ENCODE data around the gene ING5. TPM values are rescaled to one million over a fixed set of nuclear protein-coding genes. Genes with fewer than 3 reads are reported as not detected.

ING5 gene
- total RNA-seq, 1 experiment from 2014 or later: 39.8 TPM

DNA sequence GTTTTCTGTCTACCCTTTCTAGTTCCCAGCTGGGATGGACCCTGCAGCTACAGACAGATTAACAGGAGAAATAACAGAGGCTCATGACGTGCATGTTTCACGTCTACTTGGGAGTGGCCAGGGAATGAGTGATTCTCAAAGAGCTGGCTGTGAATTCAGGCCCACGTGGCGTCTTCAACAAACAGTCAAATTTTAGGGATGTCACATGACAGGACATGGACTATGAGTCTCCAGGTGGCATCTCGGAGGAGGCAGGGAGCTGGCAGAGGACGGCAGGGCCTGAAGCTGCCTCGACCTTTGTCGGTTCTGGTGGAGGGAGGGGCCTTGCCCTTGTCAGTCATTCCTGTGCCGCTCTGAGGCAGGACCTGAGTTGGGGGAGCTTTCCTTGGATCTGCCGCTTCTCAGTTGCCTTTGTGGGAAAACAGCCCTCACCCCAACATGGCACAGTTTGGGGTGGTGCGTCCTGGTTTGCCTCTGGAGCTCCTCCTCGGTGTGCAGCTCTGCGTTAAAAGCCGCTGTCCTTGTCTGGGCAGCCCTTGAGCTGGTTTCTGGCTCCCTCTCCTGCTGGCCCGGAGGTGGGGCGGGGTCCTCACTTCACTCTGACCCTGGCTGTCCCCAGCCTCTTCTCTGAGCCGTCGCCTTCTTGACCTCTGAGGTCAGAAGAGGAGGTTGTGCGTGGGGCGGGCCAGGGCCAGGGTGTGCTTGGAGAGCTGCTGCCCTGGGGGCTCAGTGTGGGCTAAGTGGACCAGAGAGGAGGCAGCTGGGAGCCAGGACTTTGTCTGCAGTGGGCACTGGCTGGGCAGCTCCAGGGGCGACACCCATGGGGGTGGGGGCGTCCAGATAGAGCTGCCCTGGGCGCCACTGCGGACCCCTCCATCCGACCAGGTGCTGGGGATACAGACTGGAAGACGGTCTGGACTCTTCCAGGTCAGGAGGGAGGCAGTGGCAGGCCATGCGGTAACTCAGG is 62.7 kb downstream of the ING5 start:
- Histone ChIP-seq H3K4me1 (ENCODE audit: control insufficient read depth, insufficient read depth, low read length) (peaks cover 12% of the 10 kb centered on the region), H3K9me3 (ENCODE audit: control insufficient read depth, insufficient read depth, low read depth, low read length) (no peaks in the 10 kb centered on the region), H3K36me3 (ENCODE audit: control insufficient read depth, insufficient read depth, low read length) (no peaks in the 10 kb centered on the region), H3K27ac (ENCODE audit: low read length) (no peak overlapping the region), H3K4me3 (ENCODE audit: low read depth in 2 of 2, low read length in 2 of 2) (no peak overlapping the region), H3K27me3 (ENCODE audit: control insufficient read depth, insufficient read depth, low read length) (no peaks in the 10 kb centered on the region)
- CTCF ChIA-PET: no interaction called here
- intact Hi-C loops (cut with micrococcal nuclease; ENCODE audit: unreplicated experiment): no loop called here
- DNase-seq (ENCODE audit: low read depth, low spot score): no peak
- POLR2A ChIA-PET: no interaction called here
- 0 out of 2 replicates have a peak, but pooled peaks have one; percentile 17 for ATAC-seq
- no peak for TF ChIP-seq SIN3A (IDR thresholded peaks at IDR 0.05; ENCODE audit: borderline replicate concordance, insufficient read depth, low read depth, low read length)
- TF ChIP-seq, protein P1, sequence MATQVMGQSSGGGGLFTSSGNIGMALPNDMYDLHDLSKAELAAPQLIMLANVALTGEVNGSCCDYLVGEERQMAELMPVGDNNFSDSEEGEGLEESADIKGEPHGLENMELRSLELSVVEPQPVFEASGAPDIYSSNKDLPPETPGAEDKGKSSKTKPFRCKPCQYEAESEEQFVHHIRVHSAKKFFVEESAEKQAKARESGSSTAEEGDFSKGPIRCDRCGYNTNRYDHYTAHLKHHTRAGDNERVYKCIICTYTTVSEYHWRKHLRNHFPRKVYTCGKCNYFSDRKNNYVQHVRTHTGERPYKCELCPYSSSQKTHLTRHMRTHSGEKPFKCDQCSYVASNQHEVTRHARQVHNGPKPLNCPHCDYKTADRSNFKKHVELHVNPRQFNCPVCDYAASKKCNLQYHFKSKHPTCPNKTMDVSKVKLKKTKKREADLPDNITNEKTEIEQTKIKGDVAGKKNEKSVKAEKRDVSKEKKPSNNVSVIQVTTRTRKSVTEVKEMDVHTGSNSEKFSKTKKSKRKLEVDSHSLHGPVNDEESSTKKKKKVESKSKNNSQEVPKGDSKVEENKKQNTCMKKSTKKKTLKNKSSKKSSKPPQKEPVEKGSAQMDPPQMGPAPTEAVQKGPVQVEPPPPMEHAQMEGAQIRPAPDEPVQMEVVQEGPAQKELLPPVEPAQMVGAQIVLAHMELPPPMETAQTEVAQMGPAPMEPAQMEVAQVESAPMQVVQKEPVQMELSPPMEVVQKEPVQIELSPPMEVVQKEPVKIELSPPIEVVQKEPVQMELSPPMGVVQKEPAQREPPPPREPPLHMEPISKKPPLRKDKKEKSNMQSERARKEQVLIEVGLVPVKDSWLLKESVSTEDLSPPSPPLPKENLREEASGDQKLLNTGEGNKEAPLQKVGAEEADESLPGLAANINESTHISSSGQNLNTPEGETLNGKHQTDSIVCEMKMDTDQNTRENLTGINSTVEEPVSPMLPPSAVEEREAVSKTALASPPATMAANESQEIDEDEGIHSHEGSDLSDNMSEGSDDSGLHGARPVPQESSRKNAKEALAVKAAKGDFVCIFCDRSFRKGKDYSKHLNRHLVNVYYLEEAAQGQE (IDR thresholded peaks at IDR 0.05; ENCODE audit: insufficient read depth in 1 of 2, low read depth in 2 of 2, low read length in 1 of 2): no peak
- TF ChIP-seq TCF7L2 (IDR thresholded peaks at IDR 0.05; ENCODE audit: low read depth, low read length): no peak
- TF ChIP-seq, protein P2, sequence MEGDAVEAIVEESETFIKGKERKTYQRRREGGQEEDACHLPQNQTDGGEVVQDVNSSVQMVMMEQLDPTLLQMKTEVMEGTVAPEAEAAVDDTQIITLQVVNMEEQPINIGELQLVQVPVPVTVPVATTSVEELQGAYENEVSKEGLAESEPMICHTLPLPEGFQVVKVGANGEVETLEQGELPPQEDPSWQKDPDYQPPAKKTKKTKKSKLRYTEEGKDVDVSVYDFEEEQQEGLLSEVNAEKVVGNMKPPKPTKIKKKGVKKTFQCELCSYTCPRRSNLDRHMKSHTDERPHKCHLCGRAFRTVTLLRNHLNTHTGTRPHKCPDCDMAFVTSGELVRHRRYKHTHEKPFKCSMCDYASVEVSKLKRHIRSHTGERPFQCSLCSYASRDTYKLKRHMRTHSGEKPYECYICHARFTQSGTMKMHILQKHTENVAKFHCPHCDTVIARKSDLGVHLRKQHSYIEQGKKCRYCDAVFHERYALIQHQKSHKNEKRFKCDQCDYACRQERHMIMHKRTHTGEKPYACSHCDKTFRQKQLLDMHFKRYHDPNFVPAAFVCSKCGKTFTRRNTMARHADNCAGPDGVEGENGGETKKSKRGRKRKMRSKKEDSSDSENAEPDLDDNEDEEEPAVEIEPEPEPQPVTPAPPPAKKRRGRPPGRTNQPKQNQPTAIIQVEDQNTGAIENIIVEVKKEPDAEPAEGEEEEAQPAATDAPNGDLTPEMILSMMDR (IDR thresholded peaks at IDR 0.05): no peak
- no peak for TF ChIP-seq POLR2AphosphoS5 (IDR thresholded peaks at IDR 0.05; ENCODE audit: low read depth, low read length)
- no TSS peak for BruUV-seq (replicated peaks)
- in situ Hi-C loops (cut with HindIII; ENCODE audit: low pct_unique_long_range_greater_than_20kb, low sequenced_read_pairs): no loop called here

DNA sequence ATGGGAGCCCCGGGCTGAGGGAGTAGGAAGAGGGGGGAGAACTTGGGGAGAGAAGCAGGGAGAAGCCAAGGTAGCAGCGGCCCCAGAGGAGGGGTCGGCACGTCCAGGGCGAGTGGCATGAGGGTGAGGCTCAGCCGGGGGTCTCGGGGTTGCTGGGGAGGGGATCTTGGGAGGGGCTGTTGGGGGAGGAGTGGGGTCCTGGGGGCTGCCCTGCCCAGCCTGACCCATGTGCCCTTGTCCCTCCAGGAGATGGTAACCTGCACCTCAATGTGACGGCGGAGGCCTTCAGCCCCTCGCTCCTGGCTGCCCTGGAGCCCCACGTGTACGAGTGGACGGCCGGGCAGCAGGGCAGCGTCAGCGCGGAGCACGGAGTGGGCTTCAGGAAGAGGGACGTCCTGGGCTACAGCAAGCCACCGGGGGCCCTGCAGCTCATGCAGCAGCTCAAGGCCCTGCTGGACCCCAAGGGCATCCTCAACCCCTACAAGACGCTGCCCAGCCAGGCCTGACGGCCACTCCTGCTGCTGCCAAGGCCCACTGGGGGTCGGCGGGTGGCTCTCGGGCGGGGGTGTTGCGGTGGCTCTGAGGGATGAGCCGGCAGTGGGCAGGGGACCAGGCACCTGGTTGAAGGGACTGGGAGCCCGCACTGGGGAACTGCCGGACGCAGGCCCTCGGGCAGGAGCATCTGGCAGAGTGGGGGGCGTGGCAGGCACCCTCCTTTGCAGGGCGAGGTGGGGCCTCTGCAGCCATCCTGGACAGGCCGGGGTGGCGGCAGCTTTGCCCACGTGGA is 65.8 kb downstream of the ING5 start:
- ATAC-seq (0 out of 2 replicates have a peak, but pooled peaks have one; percentile 17), DNase-seq (ENCODE audit: low read depth, low spot score) (no peak)
- Histone ChIP-seq H3K36me3 (ENCODE audit: control insufficient read depth, insufficient read depth, low read length) (no peaks in the 10 kb centered on the region), H3K4me1 (ENCODE audit: control insufficient read depth, insufficient read depth, low read length) (peaks cover 11% of the 10 kb centered on the region), H3K27me3 (ENCODE audit: control insufficient read depth, insufficient read depth, low read length) (no peaks in the 10 kb centered on the region), H3K9me3 (ENCODE audit: control insufficient read depth, insufficient read depth, low read depth, low read length) (no peaks in the 10 kb centered on the region), H3K27ac (ENCODE audit: low read length) (no peak overlapping the region), H3K4me3 (ENCODE audit: low read depth in 2 of 2, low read length in 2 of 2) (no peak overlapping the region)
- ChIA-PET CTCF (no interaction called here), POLR2A (no interaction called here)
- BruUV-seq (replicated peaks): no TSS peak
- TF ChIP-seq SIN3A (IDR thresholded peaks at IDR 0.05; ENCODE audit: borderline replicate concordance, insufficient read depth, low read depth, low read length) (no peak), TCF7L2 (IDR thresholded peaks at IDR 0.05; ENCODE audit: low read depth, low read length) (no peak), POLR2AphosphoS5 (IDR thresholded peaks at IDR 0.05; ENCODE audit: low read depth, low read length) (no peak)
- TF ChIP-seq, protein P1 (IDR thresholded peaks at IDR 0.05; ENCODE audit: insufficient read depth in 1 of 2, low read depth in 2 of 2, low read length in 1 of 2): no peak
- TF ChIP-seq, protein P2 (IDR thresholded peaks at IDR 0.05): no peak
- intact Hi-C loops (cut with micrococcal nuclease; ENCODE audit: unreplicated experiment): no loop called here
- in situ Hi-C loops (cut with HindIII; ENCODE audit: low pct_unique_long_range_greater_than_20kb, low sequenced_read_pairs): no loop called here

All from Panc1 (cell line).